Measurements from ENCODE around the gene INSYN2B.
"Not testable (repeated sequence)": the region's sequence is repeated elsewhere in the genome, so short reads cannot be mapped to it uniquely, and the experiment has no call there.

INSYN2B gene

DNA sequence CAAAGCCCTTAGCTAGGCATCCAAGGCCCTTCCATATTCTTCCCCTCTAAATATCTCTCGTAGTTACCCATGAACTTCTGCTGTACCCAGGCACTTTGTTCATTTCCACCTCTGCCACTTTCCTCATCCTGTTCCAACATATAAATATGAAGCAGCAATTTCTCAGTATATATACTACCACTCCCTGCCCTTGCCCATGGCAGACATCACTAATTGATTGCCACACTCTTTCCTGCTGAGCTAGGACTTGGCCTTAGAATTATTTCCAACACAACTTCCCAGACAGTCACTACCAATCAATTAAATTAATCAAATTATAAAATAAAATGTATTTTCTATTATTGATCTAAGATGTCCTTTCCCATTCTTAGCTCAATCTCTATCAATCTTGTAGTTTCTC is 8.5 kb downstream of the INSYN2B start:
- DNase-seq (ENCODE audit: low read depth), result no peak

GRCh38 chr5:169970911-169971765 is 9.2 kb downstream of the INSYN2B start:
- peak; percentile 34 for DNase-seq (ENCODE audit: low read depth)

DNA sequence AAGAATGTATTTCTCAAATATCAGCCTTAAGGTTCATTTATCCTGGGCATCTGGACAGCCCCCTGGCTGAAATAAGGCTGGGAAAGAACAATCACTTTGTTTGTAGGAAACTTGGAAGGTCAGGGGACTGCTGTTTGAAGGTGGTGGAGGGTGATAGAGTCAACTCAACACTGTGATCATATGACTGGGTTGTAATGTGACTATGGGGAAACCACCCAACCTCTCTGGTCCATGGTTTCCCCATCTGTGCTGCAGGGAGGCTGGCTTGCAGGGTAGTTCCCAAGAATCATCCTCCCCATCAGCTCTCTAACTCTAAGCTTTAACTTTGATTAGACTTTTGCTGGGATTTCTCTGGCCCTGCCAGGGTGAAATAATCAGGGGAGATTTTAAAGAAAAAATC is 10.0 kb downstream of the INSYN2B start:
- no peak for DNase-seq (ENCODE audit: low read depth)

- no peak for DNase-seq (ENCODE audit: low read depth)
Observed at GRCh38 chr5:169964246-169964645, 16.0 kb downstream of the INSYN2B start.

GRCh38 chr5:169960659-169961058 is 19.6 kb downstream of the INSYN2B start:
- DNase-seq (ENCODE audit: low read depth), result no peak

DNA sequence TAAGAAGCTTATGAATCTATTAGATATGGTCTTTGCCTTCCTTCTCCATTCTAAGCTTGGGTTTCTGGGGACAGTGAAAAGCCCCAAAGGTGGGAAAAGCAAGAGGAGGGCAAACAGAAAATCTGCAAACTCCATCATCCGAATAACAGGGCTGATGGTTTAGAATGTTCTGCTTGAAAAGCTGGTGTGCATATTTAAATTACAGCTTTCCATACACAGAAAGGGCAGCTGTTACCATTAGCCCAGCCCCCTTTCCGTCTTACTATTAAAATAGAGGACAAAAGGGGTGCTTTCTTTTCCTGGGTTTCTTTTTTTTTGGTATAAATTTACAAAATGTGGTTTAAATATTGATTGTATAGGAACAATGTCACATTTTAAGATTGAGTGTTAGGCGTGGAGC is 22.0 kb downstream of the INSYN2B start:
- no peak for DNase-seq (ENCODE audit: low read depth)

DNA sequence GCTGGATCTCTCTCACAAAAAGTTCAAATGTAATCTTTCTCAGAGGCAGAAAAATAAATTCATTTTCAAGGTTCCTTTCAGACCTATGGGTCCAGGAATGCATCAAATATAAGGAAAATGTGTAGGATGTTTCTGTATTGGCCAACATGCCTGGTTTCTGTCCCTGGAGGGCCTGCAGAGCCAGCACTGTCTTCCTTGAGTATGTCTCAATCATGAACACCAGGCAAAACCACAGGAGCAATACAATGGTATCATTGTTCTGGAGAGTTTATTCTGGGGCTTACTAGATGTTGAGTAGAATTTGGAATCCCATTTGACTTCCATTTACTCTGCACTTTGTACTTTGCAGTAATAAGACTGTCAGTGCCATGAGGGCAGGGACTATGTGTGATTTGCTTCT is 23.5 kb downstream of the INSYN2B start:
- no peak for DNase-seq (ENCODE audit: low read depth)

DNA sequence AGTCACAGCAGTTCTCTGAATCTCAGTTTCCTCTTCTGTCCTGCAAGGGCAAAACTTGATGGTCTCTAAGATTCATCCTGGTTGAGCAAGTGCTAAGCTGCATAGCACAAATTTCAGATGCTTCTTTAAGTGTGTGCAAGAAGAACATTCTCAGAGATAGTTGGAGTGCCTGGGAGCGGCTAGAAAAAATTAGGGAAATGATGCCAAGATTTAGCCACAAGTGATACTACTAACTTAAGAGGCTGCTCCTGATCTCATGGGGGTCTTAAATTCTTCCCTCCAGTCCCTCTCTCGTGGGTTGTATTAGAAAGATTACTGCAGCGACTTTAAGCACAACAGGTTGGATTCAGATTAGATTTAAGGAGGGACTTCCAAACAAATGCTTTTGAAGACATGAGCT is 24.2 kb downstream of the INSYN2B start:
- no peak for DNase-seq (ENCODE audit: low read depth)

DNA sequence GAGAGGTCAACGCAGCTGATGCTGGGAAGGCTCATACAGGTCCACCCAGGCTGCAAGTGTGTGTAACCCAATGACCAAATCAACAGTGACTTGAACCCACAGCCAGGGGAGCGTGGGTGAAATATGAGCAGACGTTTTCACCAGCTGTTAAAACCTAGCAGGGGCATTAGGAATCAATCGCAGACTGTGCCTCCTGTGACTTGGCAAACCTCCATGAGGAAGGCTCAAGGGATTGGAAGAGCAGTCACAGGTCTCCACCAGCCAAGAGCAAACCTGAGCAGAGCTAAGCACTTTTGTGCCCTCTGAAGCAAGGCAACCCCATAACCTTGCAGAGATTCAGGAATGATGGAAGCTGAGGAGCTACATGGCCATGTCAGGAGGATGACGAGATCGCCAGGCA is 25.5 kb downstream of the INSYN2B start:
- no peak for DNase-seq (ENCODE audit: low read depth)

GRCh38 chr5:169953196-169953595 is 27.1 kb downstream of the INSYN2B start:
- not testable (repeated sequence) for DNase-seq (ENCODE audit: low read depth)

GRCh38 chr5:169950333-169950732 is 30.0 kb downstream of the INSYN2B start:
- DNase-seq (ENCODE audit: low read depth), result no peak

- no peak for DNase-seq (ENCODE audit: low read depth)
Observed at GRCh38 chr5:169946743-169947295, 33.5 kb downstream of the INSYN2B start.

GRCh38 chr5:169945831-169946261 is 34.4 kb downstream of the INSYN2B start:
- peak; percentile 81 for DNase-seq (ENCODE audit: low read depth)

DNA sequence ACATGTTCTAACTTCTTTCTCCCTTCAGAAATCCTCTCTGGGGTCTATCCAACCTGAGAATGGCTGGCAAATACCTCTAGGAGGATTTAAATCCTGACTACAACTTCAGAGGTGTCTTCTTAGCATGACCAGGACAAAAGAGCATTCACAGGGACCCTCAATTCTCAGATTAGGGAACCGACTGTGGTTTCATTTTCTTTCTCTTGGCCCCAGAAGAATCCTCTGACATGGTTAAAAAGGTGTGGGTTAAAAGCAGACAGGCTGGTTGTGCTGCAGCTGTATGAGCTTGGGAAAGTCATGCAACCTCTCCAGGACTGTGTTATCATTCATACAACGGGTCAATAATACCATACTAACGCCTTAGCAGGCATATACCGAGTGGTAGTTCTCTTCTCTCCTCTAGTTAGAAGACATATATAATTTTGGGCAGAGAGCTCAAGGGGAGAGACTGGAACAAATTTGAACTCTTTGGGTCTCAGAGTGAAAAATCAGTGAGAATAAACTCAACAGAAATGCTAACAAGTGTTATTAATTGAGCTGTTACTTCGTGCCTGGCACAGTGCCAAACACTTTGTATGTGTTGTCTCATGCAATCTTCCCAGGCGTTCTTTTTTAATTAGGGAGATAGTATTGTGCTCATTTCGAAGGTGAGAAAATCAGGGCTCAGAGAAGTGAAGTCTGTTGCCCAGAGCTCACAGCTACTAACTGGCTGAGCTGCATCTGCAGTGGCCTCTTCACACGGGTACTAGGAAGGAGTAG is 35.2 kb downstream of the INSYN2B start:
- DNase-seq (ENCODE audit: low read depth), result no peak

- DNase-seq (ENCODE audit: low read depth), result no peak
Observed at GRCh38 chr5:169944115-169944514, 36.2 kb downstream of the INSYN2B start.

- DNase-seq (ENCODE audit: low read depth), result no peak
Observed at GRCh38 chr5:169943026-169943425, 37.3 kb downstream of the INSYN2B start.

DNA sequence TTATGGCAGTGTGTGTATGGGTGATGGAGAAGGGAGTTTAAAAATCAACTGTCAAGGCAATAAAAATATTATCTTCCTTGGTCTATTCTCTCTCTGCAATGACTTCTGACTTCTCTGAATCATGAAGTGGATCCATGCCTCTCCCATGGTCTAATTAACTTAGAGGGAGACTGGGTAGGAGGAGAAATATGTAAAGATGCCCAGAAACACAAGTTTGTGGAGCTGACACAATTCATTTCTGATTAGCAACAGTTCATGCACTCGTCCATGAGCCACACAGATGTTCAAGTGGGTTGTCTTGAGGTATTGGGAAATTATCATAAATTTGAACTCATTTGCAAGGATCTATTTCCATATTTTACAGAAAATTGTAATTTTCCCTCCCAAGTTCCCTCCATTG is 38.1 kb downstream of the INSYN2B start:
- no peak for DNase-seq (ENCODE audit: low read depth)

- DNase-seq (ENCODE audit: low read depth), result no peak
Observed at GRCh38 chr5:169941542-169941941, 38.8 kb downstream of the INSYN2B start.

- DNase-seq (ENCODE audit: low read depth), result no peak
Observed at GRCh38 chr5:169939731-169940130, 40.6 kb downstream of the INSYN2B start.

GRCh38 chr5:169938439-169938838 is 41.9 kb downstream of the INSYN2B start:
- no peak for DNase-seq (ENCODE audit: low read depth)

- DNase-seq (ENCODE audit: low read depth), result no peak
Observed at GRCh38 chr5:169935762-169936161, 44.5 kb downstream of the INSYN2B start.

DNA sequence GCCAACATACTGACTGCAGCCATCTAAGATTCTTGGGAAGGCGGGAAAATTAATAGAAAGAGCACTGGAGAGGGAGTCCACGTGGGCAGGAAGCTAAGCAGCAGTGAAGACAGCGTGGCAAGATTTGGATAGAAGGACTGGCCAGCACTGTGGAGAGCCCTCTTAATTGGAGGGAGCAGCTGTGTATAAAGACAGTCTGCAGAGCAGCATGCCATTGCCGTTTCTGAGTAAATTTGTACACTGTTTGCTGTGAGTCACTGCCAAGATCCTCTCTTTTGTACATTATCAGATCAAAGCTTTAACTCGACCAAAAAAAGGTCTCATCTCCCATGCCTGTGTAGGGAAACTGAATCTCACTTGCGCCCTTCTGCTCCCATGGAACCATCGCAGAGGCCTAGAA is 45.3 kb downstream of the INSYN2B start:
- no peak for DNase-seq (ENCODE audit: low read depth)

- DNase-seq (ENCODE audit: low read depth), result no peak
Observed at GRCh38 chr5:169933616-169934015, 46.7 kb downstream of the INSYN2B start.

Measured in fibroblast of the conjunctiva (primary cell).